HFFc6 (cell line): ENCODE data around the gene TBC1D14. TPM values are rescaled to one million over a fixed set of nuclear protein-coding genes. Genes with fewer than 3 reads are reported as not detected.

Experiments used
- DNase-seq: peaks from one replicate; pipeline ENCODE4 v3.0.0-alpha.2; 2018
- H3K27ac Mint-ChIP-seq: 2 replicates; pipeline ENCODE4 v1.8.0; 2020; ENCODE audit warnings: mild to moderate bottlenecking, mixed read lengths
- H3K27me3 Mint-ChIP-seq: 2 replicates; pipeline ENCODE4 v1.8.0; 2021; ENCODE audit warnings: mild to moderate bottlenecking, moderate library complexity, mixed read lengths; ENCODE audit not compliant: insufficient read depth
- H3K36me3 Mint-ChIP-seq: 2 replicates; pipeline ENCODE4 v1.8.0; 2021; ENCODE audit warnings: low read depth, mixed read lengths
- H3K4me1 Mint-ChIP-seq: 2 replicates; pipeline ENCODE4 v1.8.0; 2020; ENCODE audit warnings: low read depth, mixed read lengths
- H3K4me3 Mint-ChIP-seq: 2 replicates; pipeline ENCODE4 v1.8.0; 2020; ENCODE audit warnings: mild to moderate bottlenecking, moderate library complexity, mixed read lengths
- H3K9me3 Mint-ChIP-seq: 2 replicates; pipeline ENCODE4 v1.8.0; 2020; ENCODE audit warnings: mild to moderate bottlenecking, mixed read lengths
- long read RNA-seq: library from polyadenylated mRNA; unstranded; transcript quantifications from one replicate; pipeline ENCODE4 v2.0.0, GENCODE V29; 2019
- total RNA-seq, 6 experiments: library from RNA; stranded (reverse); fragmentation: NEBNext Ultra II Directional; extraction: Animal tissue kit (Norgen Biotek cat#: 25700); gene quantifications; 2 replicates in 1 of 6; 3 replicates in 5 of 6; pipeline ENCODE4 v1.2.3, GENCODE V29; 2021
- TF ChIP-seq, protein P1 (sequence below): fragments of 200-600 bp; sonication (generic); IDR thresholded peaks from 2 replicates; pipeline ENCODE4 v1.5.0; 2021; ENCODE audit warnings: antibody characterized with exemption, mild to moderate bottlenecking

TBC1D14 gene, protein sequence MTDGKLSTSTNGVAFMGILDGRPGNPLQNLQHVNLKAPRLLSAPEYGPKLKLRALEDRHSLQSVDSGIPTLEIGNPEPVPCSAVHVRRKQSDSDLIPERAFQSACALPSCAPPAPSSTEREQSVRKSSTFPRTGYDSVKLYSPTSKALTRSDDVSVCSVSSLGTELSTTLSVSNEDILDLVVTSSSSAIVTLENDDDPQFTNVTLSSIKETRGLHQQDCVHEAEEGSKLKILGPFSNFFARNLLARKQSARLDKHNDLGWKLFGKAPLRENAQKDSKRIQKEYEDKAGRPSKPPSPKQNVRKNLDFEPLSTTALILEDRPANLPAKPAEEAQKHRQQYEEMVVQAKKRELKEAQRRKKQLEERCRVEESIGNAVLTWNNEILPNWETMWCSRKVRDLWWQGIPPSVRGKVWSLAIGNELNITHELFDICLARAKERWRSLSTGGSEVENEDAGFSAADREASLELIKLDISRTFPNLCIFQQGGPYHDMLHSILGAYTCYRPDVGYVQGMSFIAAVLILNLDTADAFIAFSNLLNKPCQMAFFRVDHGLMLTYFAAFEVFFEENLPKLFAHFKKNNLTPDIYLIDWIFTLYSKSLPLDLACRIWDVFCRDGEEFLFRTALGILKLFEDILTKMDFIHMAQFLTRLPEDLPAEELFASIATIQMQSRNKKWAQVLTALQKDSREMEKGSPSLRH
- total RNA-seq: 10 to 100 TPM; 23.3 to 32.5 (median 27.9) TPM
- long read RNA-seq, full-length matches to known transcripts: 7 of 20 reads
- long read RNA-seq, partial matches to known transcripts: 1 of 20 reads
- long read RNA-seq, other reads (novel, unspliced or antisense): 12 of 20 reads

DNA sequence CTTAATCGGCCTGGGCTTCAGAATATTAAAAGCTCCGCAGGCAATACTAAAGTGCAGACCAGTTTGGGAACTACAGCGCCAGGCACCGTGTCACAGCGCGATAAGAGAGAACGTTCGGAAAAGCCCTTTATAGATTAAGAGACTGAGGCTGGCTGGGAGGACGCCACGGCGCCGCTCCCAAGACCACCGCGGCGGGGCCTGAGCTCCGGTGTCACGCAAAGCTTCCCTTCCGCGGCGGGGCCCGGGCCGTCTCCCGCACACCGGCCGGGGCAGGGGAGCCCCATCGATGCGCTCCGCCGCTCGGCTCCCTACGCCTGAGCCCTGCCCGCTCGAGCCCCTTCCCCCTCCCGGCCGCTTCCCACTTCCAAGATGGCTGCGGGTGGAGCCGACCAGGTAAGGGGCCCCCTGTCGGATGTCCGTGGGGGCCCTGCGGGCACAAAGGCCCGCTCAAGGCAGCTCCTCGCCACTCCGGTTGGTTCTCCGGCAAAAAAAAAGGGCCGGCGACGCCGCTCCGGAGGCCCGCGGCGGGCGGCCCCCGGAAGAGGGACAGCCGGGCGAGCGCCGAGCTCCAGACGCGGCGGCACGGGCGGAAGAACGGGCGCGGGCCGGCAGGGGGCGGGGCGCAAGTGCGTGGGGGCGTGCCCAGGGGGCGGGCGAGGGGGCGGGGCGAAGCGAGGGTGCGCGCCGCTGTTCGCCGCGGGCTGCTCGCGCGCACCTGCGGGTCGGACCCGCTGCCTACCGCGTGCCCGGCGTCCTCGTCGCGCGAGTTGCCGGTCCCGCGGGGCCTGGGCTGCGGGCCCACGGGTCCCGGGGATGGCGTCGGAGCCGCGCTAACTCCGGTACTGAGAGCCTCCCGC lies at the start of gene TBC1D14:
Gene TBC1D14, plus strand, starts transcription at position 714 of the 857 bp plus-strand sequence. CDS start 13,564 bp downstream, outside the sequence.
- Mint-ChIP-seq H3K27me3 (peaks cover 3% of the 10 kb centered on the region), H3K27ac (peak within 1 kb of the TSS; percentile 88), H3K9me3 (no peaks in the 10 kb centered on the region), H3K36me3 (no peaks in the 10 kb centered on the region), H3K4me3 (peak within 1 kb of the TSS; percentile 94), H3K4me1 (peaks cover 22% of the 10 kb centered on the region)
- TF ChIP-seq, protein P1, sequence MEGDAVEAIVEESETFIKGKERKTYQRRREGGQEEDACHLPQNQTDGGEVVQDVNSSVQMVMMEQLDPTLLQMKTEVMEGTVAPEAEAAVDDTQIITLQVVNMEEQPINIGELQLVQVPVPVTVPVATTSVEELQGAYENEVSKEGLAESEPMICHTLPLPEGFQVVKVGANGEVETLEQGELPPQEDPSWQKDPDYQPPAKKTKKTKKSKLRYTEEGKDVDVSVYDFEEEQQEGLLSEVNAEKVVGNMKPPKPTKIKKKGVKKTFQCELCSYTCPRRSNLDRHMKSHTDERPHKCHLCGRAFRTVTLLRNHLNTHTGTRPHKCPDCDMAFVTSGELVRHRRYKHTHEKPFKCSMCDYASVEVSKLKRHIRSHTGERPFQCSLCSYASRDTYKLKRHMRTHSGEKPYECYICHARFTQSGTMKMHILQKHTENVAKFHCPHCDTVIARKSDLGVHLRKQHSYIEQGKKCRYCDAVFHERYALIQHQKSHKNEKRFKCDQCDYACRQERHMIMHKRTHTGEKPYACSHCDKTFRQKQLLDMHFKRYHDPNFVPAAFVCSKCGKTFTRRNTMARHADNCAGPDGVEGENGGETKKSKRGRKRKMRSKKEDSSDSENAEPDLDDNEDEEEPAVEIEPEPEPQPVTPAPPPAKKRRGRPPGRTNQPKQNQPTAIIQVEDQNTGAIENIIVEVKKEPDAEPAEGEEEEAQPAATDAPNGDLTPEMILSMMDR: peak; percentile 62
- DNase-seq: peak; percentile 67

DNA sequence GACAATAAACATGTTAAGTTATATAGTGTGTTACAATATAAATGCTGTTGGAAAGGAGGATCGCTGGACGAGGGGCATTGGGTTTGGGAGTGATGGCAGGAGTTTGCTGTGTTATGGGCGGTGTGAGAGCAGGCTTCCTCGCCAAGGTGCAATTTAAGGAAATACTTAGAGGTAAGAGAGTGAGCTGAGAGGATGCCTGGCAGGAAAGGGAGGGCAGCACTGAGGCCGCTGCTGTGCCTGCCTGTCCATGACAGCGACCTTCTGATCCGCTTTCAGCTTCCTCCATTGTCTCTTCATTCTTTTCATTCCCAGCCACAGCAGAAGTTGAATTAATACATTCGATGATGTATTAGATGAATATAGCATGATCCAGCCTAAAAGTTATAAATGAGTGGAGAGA lies 41.2 kb upstream of the TBC1D14 start:
- Mint-ChIP-seq H3K4me1 (no peaks in the 10 kb centered on the region), H3K9me3 (no peaks in the 10 kb centered on the region), H3K27me3 (peaks cover 5% of the 10 kb centered on the region; the same call in 1 of the 2 replicates), H3K36me3 (peaks cover 25% of the 10 kb centered on the region), H3K4me3 (no peak overlapping the region), H3K27ac (no peak overlapping the region)
- TF ChIP-seq, protein P1: no peak
- DNase-seq: no peak

DNA sequence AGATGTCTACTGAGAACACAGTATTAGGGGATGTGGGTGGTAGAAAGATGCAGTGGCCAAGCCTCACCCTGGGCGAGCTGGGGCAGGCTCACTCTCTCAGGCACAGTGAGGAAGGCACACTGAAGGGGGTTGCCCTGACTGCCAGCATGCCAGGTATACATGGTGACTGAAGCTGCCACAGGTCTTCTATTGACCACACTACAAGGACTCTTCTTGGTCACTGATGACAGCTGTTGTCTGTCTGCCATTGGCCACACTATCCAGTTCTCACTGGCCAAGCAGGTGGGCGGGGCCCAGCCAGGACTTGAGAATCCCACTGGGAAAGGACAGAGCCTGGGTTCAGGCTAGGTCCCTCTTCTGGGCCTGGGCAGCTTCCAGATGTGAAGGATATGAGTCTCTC lies 39.7 kb upstream of the TBC1D14 start:
- Mint-ChIP-seq H3K9me3 (no peaks in the 10 kb centered on the region), H3K27me3 (peaks cover 4% of the 10 kb centered on the region; the same call in 1 of the 2 replicates), H3K4me1 (no peaks in the 10 kb centered on the region), H3K4me3 (no peak overlapping the region), H3K27ac (no peak overlapping the region), H3K36me3 (peaks cover 17% of the 10 kb centered on the region)
- DNase-seq: no peak
- TF ChIP-seq, protein P1: no peak

DNA sequence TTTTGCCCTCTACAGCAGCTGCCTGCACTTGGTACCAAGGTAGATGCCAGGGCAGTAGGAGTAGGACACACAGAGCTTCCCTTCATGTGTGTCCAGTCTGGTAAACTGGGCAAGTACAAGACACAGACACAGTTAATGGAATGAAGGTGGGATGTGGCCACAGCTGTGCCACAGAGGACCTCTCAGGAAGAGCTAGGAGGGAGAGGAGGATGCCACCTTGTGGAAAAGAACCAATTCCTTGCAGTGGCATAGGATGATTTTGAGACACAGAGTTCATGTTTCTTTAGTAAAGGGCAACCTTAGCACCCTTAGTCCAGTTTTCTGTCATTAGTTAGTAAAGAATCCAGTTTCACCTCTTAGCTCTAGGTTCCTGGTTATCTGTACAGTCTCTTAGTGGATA lies 36.3 kb upstream of the TBC1D14 start:
- H3K36me3 Mint-ChIP-seq: peaks cover 9% of the 10 kb centered on the region; the same call in 1 of the 2 replicates
- peak; percentile 5 for DNase-seq

More for the DNA sequence above, 36.3 kb upstream of the TBC1D14 start:
- H3K27ac Mint-ChIP-seq: no peak overlapping the region
- no peak overlapping the region for H3K4me3 Mint-ChIP-seq
- TF ChIP-seq, protein P1: no peak
- peaks cover 19% of the 10 kb centered on the region for H3K4me1 Mint-ChIP-seq
- no peaks in the 10 kb centered on the region for H3K9me3 Mint-ChIP-seq
- H3K27me3 Mint-ChIP-seq: peaks cover 5% of the 10 kb centered on the region
